H1 (cell line): ENCODE measurements around the gene RPS15. TPM values are rescaled to one million over a fixed set of nuclear protein-coding genes. Genes with fewer than 3 reads are reported as not detected.
A peak's percentile ranks its signal among the peaks of the same experiment; 100 is the strongest.

Source experiments
- CTCF ChIA-PET: fragments of 300-600 bp; sonication (Branson Sonifier 250); formaldehyde crosslinking; loops from one replicate; lab custom pipeline; 2021; ENCODE audit not compliant: partially characterized antibody; lab: Charles Lee
- POLR2A ChIA-PET: fragments of 300-600 bp; sonication (Branson Sonifier 250); formaldehyde crosslinking; loops from one replicate; lab custom pipeline; 2021; ENCODE audit warnings: inconsistent platforms; ENCODE audit not compliant: partially characterized antibody; lab: Charles Lee
- DNase-seq, 2 experiments: peaks; one replicate each; pipeline versions ENCODE4 v3.0.0 to v3.0.0-alpha.2; 2010 to 2022; ENCODE audit warnings: low spot score in 2 of 2, low read depth in 1 of 2, mixed read lengths in 1 of 2
- FAIRE-seq: peaks from 2 replicates; lab custom pipeline; 2011; peaks lifted over from hg19 to GRCh38; lab: Jason Lieb, UNC
- H2AFZ ChIP-seq: 2 replicates; pipeline ENCODE4 v1.8.1; 2012; ENCODE audit warnings: low read length, inconsistent platforms
- H2AK5ac ChIP-seq: 2 replicates; pipeline ENCODE4 v1.6.1; 2013; ENCODE audit warnings: low read depth, low read length
- H2BK120ac ChIP-seq: replicated peaks from 2 replicates; pipeline ENCODE3; 2013; ENCODE audit warnings: low read depth, low read length, inconsistent platforms
- H2BK12ac ChIP-seq: 2 replicates; pipeline ENCODE4 v1.6.1; 2013; ENCODE audit warnings: low read depth, low read length
- H2BK15ac ChIP-seq: 2 replicates; pipeline ENCODE4 v1.6.1; 2013; ENCODE audit warnings: low read length
- H2BK20ac ChIP-seq: 2 replicates; pipeline ENCODE4 v1.6.1; 2013; ENCODE audit warnings: low read length
- H2BK5ac ChIP-seq: 2 replicates; pipeline ENCODE4 v1.6.1; 2013; ENCODE audit warnings: low read depth, low read length
- H3K14ac ChIP-seq: 2 replicates; pipeline ENCODE4 v1.6.1; 2013; ENCODE audit warnings: inconsistent platforms; ENCODE audit not compliant: insufficient read length
- H3K18ac ChIP-seq: 2 replicates; pipeline ENCODE4 v1.6.1; 2013; ENCODE audit warnings: low read length; ENCODE audit errors: extremely low read depth
- H3K23ac ChIP-seq: 2 replicates; pipeline ENCODE4 v1.6.1; 2013; ENCODE audit warnings: inconsistent platforms; ENCODE audit not compliant: insufficient read length
- H3K23me2 ChIP-seq: 2 replicates; pipeline ENCODE4 v1.6.1; 2013; ENCODE audit warnings: low read depth, low read length
- H3K27ac ChIP-seq: 2 replicates; pipeline ENCODE4 v1.6.1; 2011; ENCODE audit warnings: low read depth, low read length, inconsistent platforms
- H3K27me3 ChIP-seq, 4 experiments: replicated peaks in 1 of 4; 1 replicate in 1 of 4; 2 replicates in 3 of 4; pipeline versions ENCODE4 v1.6.1 to v1.8.1; 2011 to 2013; ENCODE audit warnings: low read length in 3 of 4, mild to moderate bottlenecking in 3 of 4, inconsistent platforms in 2 of 4, mixed read lengths in 2 of 4, moderate library complexity in 1 of 4; ENCODE audit not compliant: control insufficient read depth in 3 of 4, insufficient read depth in 3 of 4; ENCODE audit errors: extremely low read depth in 1 of 4
- H3K36me3 ChIP-seq, 4 experiments: 2 replicates each; pipeline versions ENCODE4 v1.6.1 to v1.8.1; 2011 to 2013; ENCODE audit warnings: mild to moderate bottlenecking in 4 of 4, low read length in 3 of 4, moderate library complexity in 2 of 4, control low read depth in 1 of 4, inconsistent platforms in 1 of 4; ENCODE audit not compliant: insufficient read depth in 4 of 4, control insufficient read depth in 2 of 4
- H3K4ac ChIP-seq: replicated peaks from 2 replicates; pipeline ENCODE3; 2013; ENCODE audit warnings: low read length, low read depth, mixed read lengths, inconsistent platforms; ENCODE audit not compliant: insufficient read length
- H3K4me1 ChIP-seq, 4 experiments: replicated peaks in 1 of 4; 1 replicate in 1 of 4; 2 replicates in 3 of 4; pipeline versions ENCODE4 v1.6.1 to v1.8.1; 2011 to 2013; ENCODE audit warnings: low read length in 3 of 4, inconsistent platforms in 2 of 4, mixed read lengths in 1 of 4; ENCODE audit not compliant: insufficient read depth in 4 of 4, control insufficient read depth in 3 of 4
- H3K4me2 ChIP-seq, 2 experiments: 2 replicates each; pipeline versions ENCODE4 v1.6.1 to v1.8.1; 2011 to 2013; ENCODE audit warnings: low read depth in 2 of 2, low read length in 2 of 2, control low read depth in 1 of 2, inconsistent platforms in 1 of 2, mild to moderate bottlenecking in 1 of 2; ENCODE audit not compliant: insufficient read depth in 1 of 2
- H3K4me3 ChIP-seq, 4 experiments: fragments of 200-600, 300-600 bp in 1 of 4; sonication (generic), shearing (Covaris generic), sonication (Bioruptor Twin) in 1 of 4; 2 replicates each; pipeline versions ENCODE4 v1.5.1 to v1.8.1; 2011 to 2016; ENCODE audit warnings: low read length in 4 of 4, low read depth in 3 of 4, control low read depth in 2 of 4, inconsistent platforms in 2 of 4, mild to moderate bottlenecking in 2 of 4, mixed read lengths in 1 of 4, moderate library complexity in 1 of 4; ENCODE audit not compliant: insufficient read depth in 2 of 4; ENCODE audit errors: extremely low read depth in 1 of 4
- H3K56ac ChIP-seq: replicated peaks from 2 replicates; pipeline ENCODE3; 2013; ENCODE audit warnings: low read depth, mild to moderate bottlenecking, mixed read lengths, low read length, inconsistent platforms; ENCODE audit not compliant: insufficient read length
- H3K79me1 ChIP-seq: 2 replicates; pipeline ENCODE4 v1.6.1; 2013; ENCODE audit warnings: low read depth, low read length, control low read depth
- H3K79me2 ChIP-seq, 2 experiments: 2 replicates each; pipeline versions ENCODE4 v1.6.1 to v1.8.1; 2012 to 2013; ENCODE audit warnings: low read length in 2 of 2, mild to moderate bottlenecking in 2 of 2, inconsistent platforms in 1 of 2; ENCODE audit not compliant: insufficient read depth in 2 of 2, control insufficient read depth in 1 of 2
- H3K9ac ChIP-seq, 4 experiments: replicated peaks in 1 of 4; 1 replicate in 1 of 4; 2 replicates in 3 of 4; pipeline versions ENCODE4 v1.6.1 to v1.8.1; 2011 to 2013; ENCODE audit warnings: low read depth in 3 of 4, low read length in 3 of 4, control low read depth in 2 of 4, mild to moderate bottlenecking in 2 of 4, moderate library complexity in 2 of 4, inconsistent platforms in 1 of 4; ENCODE audit errors: extremely low read depth in 1 of 4
- H3K9me3 ChIP-seq, 2 experiments: 2 replicates each; pipeline versions ENCODE4 v1.6.1 to v1.8.1; 2012 to 2013; ENCODE audit warnings: mild to moderate bottlenecking in 2 of 2, moderate library complexity in 2 of 2, control low read depth in 1 of 2, inconsistent platforms in 1 of 2, low read depth in 1 of 2, low read length in 1 of 2, mixed read lengths in 1 of 2; ENCODE audit not compliant: insufficient read depth in 2 of 2
- H4K20me1 ChIP-seq, 2 experiments: replicated peaks in 1 of 2; 2 replicates each; pipeline versions ENCODE3 to v1.8.1; 2011 to 2013; ENCODE audit warnings: inconsistent platforms in 2 of 2, low read length in 2 of 2, mild to moderate bottlenecking in 1 of 2; ENCODE audit not compliant: insufficient read depth in 2 of 2, control insufficient read depth in 1 of 2
- H4K5ac ChIP-seq: 2 replicates; pipeline ENCODE4 v1.6.1; 2013; ENCODE audit warnings: low read length, low read depth, mixed read lengths, inconsistent platforms; ENCODE audit not compliant: insufficient read length
- H4K8ac ChIP-seq: 2 replicates; pipeline ENCODE4 v1.8.0; 2013; ENCODE audit warnings: mild to moderate bottlenecking, moderate library complexity, low read length, inconsistent platforms; ENCODE audit not compliant: insufficient read depth; ENCODE audit errors: extremely low read depth
- H4K91ac ChIP-seq: replicated peaks from 2 replicates; pipeline ENCODE3; 2013; ENCODE audit warnings: low read length, mixed read lengths, inconsistent platforms; ENCODE audit not compliant: insufficient read length
- BACH1 ChIP-seq: IDR thresholded peaks from 2 replicates; pipeline ENCODE4 v1.6.1; 2012; ENCODE audit warnings: low read length, improper control_type of control experiment
- WGBS, 2 experiments: shearing (Covaris generic) in 1 of 2; methylation state at CpG; one replicate each; pipeline versions ENCODE4 v1.1.6 to v1.1.7; 2013 to 2015; ENCODE audit warnings: low lambda C conversion rate in 2 of 2, mixed read lengths in 2 of 2, inconsistent platforms in 1 of 2, low coverage in 1 of 2, missing lambda C conversion rate in 1 of 2; ENCODE audit not compliant: insufficient replicate concordance in 2 of 2, insufficient coverage in 1 of 2, insufficient read length in 1 of 2; ENCODE audit errors: extremely low coverage in 1 of 2, missing lambda C conversion rate in 1 of 2; 5-methylcytosine and 5-hydroxymethylcytosine counted together
- polyA plus RNA-seq, 7 experiments: library from polyadenylated mRNA; depleted of rRNA in 3 of 7; stranded (reverse) in 5 of 7; unstranded in 2 of 7; fragments of >200 nt in 5 of 7; fragments of 200-250 nt in 2 of 7; gene quantifications; 1 replicate in 5 of 7; 2 replicates in 1 of 7; 4 replicates in 1 of 7; pipeline versions ENCODE4 v1.2.1 to v1.2.3, GENCODE V29; 2011 to 2013; ENCODE audit warnings: missing spikeins in 2 of 7, mixed read lengths in 2 of 7
- total RNA-seq: library from RNA; stranded (reverse); fragmentation: NEBNext Ultra II Directional; extraction: Animal tissue kit (Norgen Biotek cat#: 25700); gene quantifications from 2 replicates; pipeline ENCODE4 v1.2.1, GENCODE V29; 2021

RPS15 gene
- total and polyA plus RNA-seq, 2 of the 8 experiments (the other 6 are each of a cell fraction or from before 2014, with no cell fraction given) = 1,562 to 3,890 TPM

GRCh38 chr19:1423436-1424191 lies 14.6 kb upstream of the RPS15 start:
- no peak overlapping the region for H3K4me2 ChIP-seq
- H3K79me1 ChIP-seq = peaks cover 13% of the 10 kb centered on the region
- H2BK20ac ChIP-seq = no peak overlapping the region
- POLR2A ChIA-PET = interaction anchor here (0.6 to 2.6 kb wide), 6 partner anchors 9 to 154 kb away, joined by 3 to 12 read pairs (median 3); partner anchors contain the start of gene CIRBP
- peak overlapping the region; percentile 31 for H4K8ac ChIP-seq
- H3K9ac ChIP-seq = no peak overlapping the region
- no peak overlapping the region for H3K4ac ChIP-seq
- no peaks in the 10 kb centered on the region for H3K9me3 ChIP-seq
- H3K27ac ChIP-seq = no peak overlapping the region
- H3K4me3 ChIP-seq = no peak overlapping the region
- no peak overlapping the region for H4K91ac ChIP-seq
- TF ChIP-seq BACH1 = no peak
- TF ChIP-seq, all 59 proteins: peak for 0
- peaks cover 37 to 49% of the 10 kb centered on the region in 2 experiments for H4K20me1 ChIP-seq
- H2AK5ac ChIP-seq = no peak overlapping the region
- no peak overlapping the region for H3K14ac ChIP-seq
- no peak overlapping the region for H2BK120ac ChIP-seq
- no peak overlapping the region for H2BK12ac ChIP-seq
- no peak for DNase-seq
- no peak overlapping the region for H3K56ac ChIP-seq
- CTCF ChIA-PET = interaction anchor here (0.9 to 1.4 kb wide), 2 partner anchors 13 kb away, joined by 3 to 6 read pairs; no protein-coding TSS in a partner anchor
- H3K36me3 ChIP-seq = peaks cover 37 to 85% (median 69%) of the 10 kb centered on the region in 4 experiments
- H3K79me2 ChIP-seq = peaks cover 0 to 69% of the 10 kb centered on the region in 2 experiments; a peak in 3 of 4 replicates
- H2AFZ ChIP-seq = no peak overlapping the region
- peaks cover 0 to 3% (median under 1%) of the 10 kb centered on the region in 4 experiments; a peak in 2 of 7 replicates for H3K4me1 ChIP-seq
- H2BK5ac ChIP-seq = peak overlapping the region; percentile 49; the same call in 1 of the 2 replicates
- H3K27me3 ChIP-seq = no peaks in the 10 kb centered on the region
- no peak overlapping the region for H2BK15ac ChIP-seq
- no peak overlapping the region for H3K18ac ChIP-seq
- WGBS, 2 experiments = 90% methylated on average over 37 of the region's 40 CpGs; no CpG with 5 or more reads in 1 of the 2 experiments
- no peak overlapping the region for H3K23ac ChIP-seq
- no peaks in the 10 kb centered on the region for H3K23me2 ChIP-seq
- FAIRE-seq = no peak
- no peak overlapping the region for H4K5ac ChIP-seq
